Lung (tissue), 12 donors: ENCODE data around the gene PMM2. TPM values are rescaled to one million over a fixed set of nuclear protein-coding genes. Genes with fewer than 3 reads are reported as not detected.

Experiments
- ATAC-seq: fragments of 200-7000 bp; cut with Tn5 transposase; one replicate; pipeline ENCODE4 v1.9.1; 2020; ENCODE audit warnings: moderate number of reproducible peaks; ENCODE audit not compliant: insufficient read depth, low FRiP score
- DNase-seq, 3 donors: peaks; one replicate each; pipeline ENCODE4 v3.0.0-alpha.2; 2013 to 2017
- H3K27ac ChIP-seq, 2 donors: one replicate each; pipeline ENCODE4 v1.5.1; 2013; ENCODE audit warnings: mild to moderate bottlenecking in 2 of 2, moderate library complexity in 2 of 2, control low read depth in 1 of 2, inconsistent platforms in 1 of 2, low read depth in 1 of 2, low read length in 1 of 2
- H3K27me3 ChIP-seq, 3 donors: one replicate each; pipeline ENCODE4 v1.5.1; 2013; ENCODE audit warnings: low read length in 2 of 3; ENCODE audit not compliant: control insufficient read depth in 3 of 3, insufficient read depth in 3 of 3
- H3K36me3 ChIP-seq, 4 donors: one replicate each; pipeline ENCODE4 v1.5.1; 2013; ENCODE audit warnings: low read length in 4 of 4, mild to moderate bottlenecking in 1 of 4, moderate library complexity in 1 of 4; ENCODE audit not compliant: control insufficient read depth in 4 of 4, insufficient read depth in 4 of 4
- H3K4me1 ChIP-seq, 5 donors: one replicate each; pipeline ENCODE4 v1.5.1; 2013; ENCODE audit warnings: low read length in 5 of 5, mild to moderate bottlenecking in 2 of 5, moderate library complexity in 1 of 5; ENCODE audit not compliant: control insufficient read depth in 5 of 5, insufficient read depth in 5 of 5
- H3K4me3 ChIP-seq: one replicate; pipeline ENCODE4 v1.5.1; 2013; ENCODE audit warnings: mild to moderate bottlenecking, control low read depth, moderate library complexity
- H3K9ac ChIP-seq, 2 donors: one replicate each; pipeline ENCODE4 v1.5.1; 2013; ENCODE audit warnings: low read length in 2 of 2, control low read depth in 1 of 2; ENCODE audit not compliant: insufficient read depth in 1 of 2
- H3K9me3 ChIP-seq, 4 donors: one replicate each; pipeline ENCODE4 v1.5.1; 2013; ENCODE audit warnings: low read length in 3 of 4, mild to moderate bottlenecking in 1 of 4, moderate library complexity in 1 of 4; ENCODE audit not compliant: control insufficient read depth in 4 of 4, insufficient read depth in 3 of 4
- WGBS, 2 donors: extraction: QIAGEN DNeasy Blood & Tissue Kit; methylation state at CpG; one replicate each; pipeline ENCODE4 v1.1.7; 2013; 5-methylcytosine and 5-hydroxymethylcytosine counted together
- polyA plus RNA-seq, 2 donors: library from polyadenylated mRNA; stranded (reverse); fragments of 200-250 nt; gene quantifications; one replicate each; pipeline ENCODE4 v1.2.1, GENCODE V29; 2013
- total RNA-seq, 2 donors: library from RNA; depleted of rRNA in 1 of 2; stranded (reverse); fragments of >200 nt in 1 of 2; gene quantifications; one replicate each; pipeline ENCODE4 v1.2.1, GENCODE V29; 2014 to 2021
- TF ChIP-seq, protein P1 (sequence below): IDR thresholded peaks from 2 replicates; pipeline ENCODE4 v1.5.1; 2012; ENCODE audit warnings: mild to moderate bottlenecking; ENCODE audit errors: control extremely low read depth, extremely low read depth
- donor health status: control.
- donor health status: control.
- donor health status: Bipolar disorder and iron deficiency.
- donor health status: healthy.
- donor health status: DM: yes; HTN: yes; CAD: no.

PMM2 gene
- total and polyA plus RNA-seq, 4 donors, result 27.1 to 40.0 (median 32.0) TPM

DNA sequence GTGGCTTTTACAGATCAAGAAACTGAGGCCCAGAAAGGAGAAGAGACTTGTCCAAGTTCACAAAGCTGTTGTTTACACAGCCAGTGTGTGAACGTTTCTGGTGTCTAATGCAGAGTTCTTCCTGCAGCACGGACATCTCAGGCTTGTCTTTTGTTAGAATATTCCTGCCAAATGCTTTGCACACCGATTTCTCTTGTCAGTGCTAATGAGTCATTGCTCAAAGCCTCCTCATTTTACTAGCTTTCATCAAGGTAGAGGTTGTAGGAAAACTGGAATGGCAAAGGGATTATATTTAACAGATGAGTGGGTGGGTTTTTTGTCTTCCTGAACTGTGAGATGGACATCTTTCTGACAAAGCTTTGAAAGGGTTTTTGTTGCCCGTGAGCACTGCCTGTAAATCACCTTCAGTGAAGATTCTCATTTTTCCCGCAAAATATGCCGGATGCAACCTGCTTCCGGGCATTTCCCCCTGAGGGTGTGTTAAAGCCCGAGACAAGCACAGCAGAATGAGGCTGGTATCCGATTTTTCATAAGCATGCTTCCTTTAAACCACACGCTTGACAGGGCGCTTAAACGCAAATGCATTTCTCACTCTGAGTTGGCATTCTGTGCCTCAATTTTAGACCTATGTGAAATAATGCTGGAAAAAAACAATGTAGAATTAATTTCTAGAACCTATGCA lies 14.7 kb downstream of the PMM2 start:
- Histone ChIP-seq H3K9ac (no peak overlapping the region), H3K4me3 (no peak overlapping the region), H3K27ac (no peak overlapping the region), H3K9me3 (no peaks in the 10 kb centered on the region), H3K4me1 (no peaks in the 10 kb centered on the region), H3K36me3 (peaks cover 29 to 72% (median 49%) of the 10 kb centered on the region in 4 donors), H3K27me3 (no peaks in the 10 kb centered on the region)
- DNase-seq (no peak), ATAC-seq (no peak)
- TF ChIP-seq, protein P1, sequence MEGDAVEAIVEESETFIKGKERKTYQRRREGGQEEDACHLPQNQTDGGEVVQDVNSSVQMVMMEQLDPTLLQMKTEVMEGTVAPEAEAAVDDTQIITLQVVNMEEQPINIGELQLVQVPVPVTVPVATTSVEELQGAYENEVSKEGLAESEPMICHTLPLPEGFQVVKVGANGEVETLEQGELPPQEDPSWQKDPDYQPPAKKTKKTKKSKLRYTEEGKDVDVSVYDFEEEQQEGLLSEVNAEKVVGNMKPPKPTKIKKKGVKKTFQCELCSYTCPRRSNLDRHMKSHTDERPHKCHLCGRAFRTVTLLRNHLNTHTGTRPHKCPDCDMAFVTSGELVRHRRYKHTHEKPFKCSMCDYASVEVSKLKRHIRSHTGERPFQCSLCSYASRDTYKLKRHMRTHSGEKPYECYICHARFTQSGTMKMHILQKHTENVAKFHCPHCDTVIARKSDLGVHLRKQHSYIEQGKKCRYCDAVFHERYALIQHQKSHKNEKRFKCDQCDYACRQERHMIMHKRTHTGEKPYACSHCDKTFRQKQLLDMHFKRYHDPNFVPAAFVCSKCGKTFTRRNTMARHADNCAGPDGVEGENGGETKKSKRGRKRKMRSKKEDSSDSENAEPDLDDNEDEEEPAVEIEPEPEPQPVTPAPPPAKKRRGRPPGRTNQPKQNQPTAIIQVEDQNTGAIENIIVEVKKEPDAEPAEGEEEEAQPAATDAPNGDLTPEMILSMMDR, result no peak
- 76 to 79% methylated on average over 12 of the region's 12 CpGs for WGBS, 2 donors

DNA sequence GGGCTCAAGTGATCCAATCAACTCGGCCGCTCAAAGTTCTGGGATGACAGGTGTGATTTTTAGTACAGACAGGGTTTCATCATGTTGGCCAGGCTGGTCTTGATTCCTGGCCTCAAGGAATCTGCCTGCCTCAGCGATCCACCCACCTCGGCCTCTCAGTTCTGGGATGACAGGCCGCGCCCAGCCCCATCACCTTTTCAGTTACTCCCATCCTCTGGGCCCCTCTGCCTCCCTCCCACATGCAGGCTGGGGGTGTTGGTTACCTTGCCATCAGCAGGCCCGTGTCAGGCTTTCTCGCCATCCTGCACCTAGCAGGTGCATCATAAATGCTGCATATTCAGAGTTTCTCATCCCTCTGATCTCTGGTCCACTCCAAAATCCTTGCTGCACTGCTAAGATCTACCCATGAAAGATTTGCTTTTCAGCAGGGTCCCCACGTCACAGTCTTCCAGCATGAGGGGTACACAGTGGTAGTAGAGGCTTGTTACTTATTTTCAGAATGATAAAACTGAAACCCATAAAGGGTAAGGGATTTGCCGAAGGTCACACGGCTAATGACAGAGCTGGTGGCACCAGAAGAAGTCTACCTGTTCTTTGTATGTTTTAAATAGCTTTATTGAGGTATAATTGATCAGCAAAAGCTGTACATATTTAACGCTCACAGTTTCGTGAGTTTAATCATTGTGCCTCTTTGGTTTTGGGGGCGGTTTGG lies 16.6 kb downstream of the PMM2 start:
- TF ChIP-seq, protein P1, result no peak

DNA sequence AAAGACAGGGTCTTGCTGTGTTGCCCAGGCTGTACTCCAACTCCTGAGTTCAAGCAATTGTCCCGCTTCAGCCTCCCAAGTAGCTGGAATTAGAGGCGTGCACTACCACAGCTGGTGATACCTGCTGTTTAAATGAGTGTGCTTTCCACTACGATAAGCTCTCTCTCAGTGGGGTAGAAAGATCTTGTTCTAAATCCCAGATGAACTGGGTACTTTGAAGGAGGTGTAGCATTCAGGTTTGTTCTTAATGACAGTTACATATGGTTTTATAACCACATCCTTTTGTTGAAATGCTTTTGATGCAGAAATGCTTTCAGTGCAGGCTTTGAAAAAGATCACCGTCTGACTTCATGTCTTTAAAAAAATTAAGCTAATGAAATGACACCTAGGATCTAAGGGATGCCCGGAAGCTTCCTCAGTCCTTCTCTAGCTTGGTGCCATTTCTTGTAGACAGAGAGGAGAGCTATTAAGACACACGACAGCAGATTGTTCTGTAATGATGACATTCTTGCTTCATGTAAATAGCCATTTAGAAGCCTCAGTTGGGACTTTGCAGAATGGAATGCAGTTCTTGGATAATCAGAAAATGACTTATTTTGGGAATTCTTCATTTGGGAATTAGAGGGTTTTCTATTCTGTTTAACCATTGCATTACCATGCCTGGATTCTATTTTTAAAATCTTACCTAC lies 19.5 kb downstream of the PMM2 start:
- Histone ChIP-seq H3K4me1 (peaks cover 0 to 1% (median 0%) of the 10 kb centered on the region in 5 donors), H3K27ac (no peak overlapping the region), H3K27me3 (no peaks in the 10 kb centered on the region), H3K36me3 (peaks cover 22 to 54% (median 32%) of the 10 kb centered on the region in 4 donors), H3K9me3 (no peaks in the 10 kb centered on the region), H3K4me3 (no peak overlapping the region), H3K9ac (no peak overlapping the region)
- DNase-seq (no peak), ATAC-seq (no peak)
- TF ChIP-seq, protein P1, result no peak
- 67 to 76% methylated on average over 6 of the region's 6 CpGs for WGBS, 2 donors

More for the DNA sequence above, 16.6 kb downstream of the PMM2 start:
- peaks cover 0 to 1% (median 0%) of the 10 kb centered on the region in 5 donors for H3K4me1 ChIP-seq
- no peaks in the 10 kb centered on the region for H3K27me3 ChIP-seq
- no peaks in the 10 kb centered on the region for H3K9me3 ChIP-seq
- WGBS, 2 donors, result 88 to 96% methylated on average over 14 of the region's 14 CpGs
- H3K27ac ChIP-seq, result no peak overlapping the region
- ATAC-seq (no peak), DNase-seq (no peak)
- peaks cover 20 to 64% (median 37%) of the 10 kb centered on the region in 4 donors for H3K36me3 ChIP-seq
- H3K9ac ChIP-seq, result no peak overlapping the region
- H3K4me3 ChIP-seq, result no peak overlapping the region
